IPS DF 4.7 (cell line): ENCODE results near the gene ROR1.
"Not testable (repeated sequence)": the region's sequence is repeated elsewhere in the genome, so short reads cannot be mapped to it uniquely, and the experiment has no call there.

Source experiments
- DNase-seq: peaks from one replicate; pipeline ENCODE4 v3.0.0-alpha.2; 2013; ENCODE audit warnings: low spot score; ENCODE audit errors: extremely low read depth

Gene ROR1

DNA sequence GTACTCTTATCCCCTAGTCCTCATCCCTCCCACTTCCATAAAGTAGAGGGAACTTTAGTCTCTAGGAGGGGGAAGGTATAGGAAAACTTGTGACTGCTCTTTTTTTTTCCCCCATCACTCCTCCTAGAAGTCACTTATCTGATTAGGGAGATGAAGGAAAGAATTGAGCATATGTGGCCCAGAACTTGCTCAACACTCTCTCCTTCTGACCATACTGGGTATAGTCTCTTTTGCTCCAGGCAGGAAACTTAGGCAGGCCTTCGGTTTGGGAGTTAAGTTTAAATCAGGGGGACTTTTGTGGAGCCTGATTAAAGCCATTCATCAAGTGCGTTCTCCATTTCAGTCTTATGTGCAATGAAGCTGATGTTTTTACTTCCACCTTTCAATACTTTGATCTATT is 435.4 kb downstream of the ROR1 start:
- DNase-seq: no peak

DNA sequence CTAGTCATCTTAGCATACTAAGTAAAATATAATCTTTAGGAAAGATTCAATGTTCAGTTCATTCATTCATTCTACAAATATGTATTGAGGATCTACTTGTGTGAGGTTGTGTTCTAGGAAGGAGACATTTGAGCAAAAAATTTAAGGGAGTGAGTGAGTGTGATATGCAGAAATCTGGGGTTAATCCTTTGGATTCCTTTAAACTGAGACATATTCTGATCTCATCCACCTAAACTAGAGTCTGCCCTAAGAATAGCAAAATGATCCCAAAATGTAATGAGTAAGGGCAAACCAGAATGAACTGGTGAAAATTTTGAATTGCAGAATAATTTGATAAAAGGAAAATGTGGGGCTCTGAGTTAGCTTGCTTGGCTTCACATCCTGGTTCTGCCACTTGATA is 438.2 kb downstream of the ROR1 start:
- no peak for DNase-seq

DNA sequence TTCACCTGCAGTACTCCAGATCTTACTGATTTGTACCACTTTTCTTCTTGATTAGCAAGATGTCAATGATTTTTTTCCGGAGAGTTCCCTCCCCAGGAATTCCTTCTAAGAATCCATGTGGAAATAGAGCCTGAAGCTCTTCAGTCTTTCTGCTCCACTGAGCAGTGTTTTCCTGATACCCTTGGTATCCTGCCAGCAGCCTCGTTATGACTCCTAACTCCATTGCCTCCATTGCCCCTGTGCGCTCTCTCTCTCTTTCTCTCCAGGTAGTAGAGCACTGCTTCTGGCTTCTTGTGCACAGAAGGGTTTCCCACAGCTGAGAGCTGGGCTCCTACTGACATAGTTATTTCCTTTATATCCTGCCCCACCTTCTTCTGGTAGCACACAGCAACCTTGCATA is 441.8 kb downstream of the ROR1 start:
- no peak for DNase-seq

GRCh38 chr1:64220241-64220640 is 446.4 kb downstream of the ROR1 start:
- no peak for DNase-seq

DNA sequence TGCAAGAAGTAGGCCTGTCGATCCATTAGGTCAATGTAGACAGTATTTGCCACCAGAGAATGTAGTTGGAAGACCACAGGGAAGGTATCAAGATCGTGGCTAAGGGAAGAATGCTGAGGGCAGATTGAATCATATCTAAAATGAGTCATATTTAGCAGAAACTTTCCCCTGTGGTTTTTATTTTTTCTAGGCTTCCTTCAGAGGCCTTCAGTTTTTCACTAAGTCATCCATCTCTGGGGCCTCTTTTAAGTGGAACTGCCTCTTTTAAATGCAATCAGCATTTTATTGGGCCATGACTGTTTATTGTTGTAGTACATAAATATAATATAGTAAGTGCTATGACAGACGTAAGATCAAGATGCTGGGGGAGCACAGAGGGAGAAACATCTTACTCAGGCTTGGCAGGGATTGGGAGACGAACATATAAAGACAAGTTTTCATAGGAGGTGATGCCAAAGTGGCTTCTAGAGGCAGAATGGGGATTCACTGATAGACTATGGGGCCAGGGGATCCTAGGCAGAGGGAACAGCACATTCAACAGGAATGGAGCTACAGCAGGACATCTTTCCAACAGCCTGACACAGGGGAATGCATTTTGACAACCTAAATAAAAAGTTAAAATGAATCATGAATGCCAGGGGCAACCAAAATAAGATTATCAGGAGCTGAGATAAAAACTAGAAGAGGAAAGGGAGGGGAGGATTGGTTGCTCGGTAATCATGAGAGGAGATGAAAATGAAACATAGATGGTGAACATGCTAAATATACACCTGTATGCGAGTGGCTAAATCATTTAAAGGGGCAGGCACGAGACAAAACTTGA is 449.7 kb downstream of the ROR1 start:
- DNase-seq: no peak

DNA sequence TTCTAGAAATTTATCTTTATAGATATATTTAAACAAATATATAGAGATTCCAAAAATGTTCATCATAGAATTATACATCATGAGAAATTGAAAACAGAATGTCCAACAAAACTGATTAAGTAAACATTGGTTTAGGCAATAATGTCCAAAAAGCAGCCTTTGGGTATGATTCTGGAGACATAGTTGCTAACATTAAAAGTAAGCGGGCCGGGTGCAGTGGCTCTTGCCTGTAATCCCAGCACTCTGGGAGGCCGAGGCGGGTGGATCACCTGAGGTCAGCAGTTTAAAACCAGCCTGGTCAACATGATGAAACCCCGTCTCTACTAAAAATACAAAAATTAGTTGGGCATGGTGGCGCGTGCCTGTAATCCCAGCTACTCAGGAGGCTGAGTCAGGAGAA is 450.4 kb downstream of the ROR1 start:
- not testable (repeated sequence) for DNase-seq

DNA sequence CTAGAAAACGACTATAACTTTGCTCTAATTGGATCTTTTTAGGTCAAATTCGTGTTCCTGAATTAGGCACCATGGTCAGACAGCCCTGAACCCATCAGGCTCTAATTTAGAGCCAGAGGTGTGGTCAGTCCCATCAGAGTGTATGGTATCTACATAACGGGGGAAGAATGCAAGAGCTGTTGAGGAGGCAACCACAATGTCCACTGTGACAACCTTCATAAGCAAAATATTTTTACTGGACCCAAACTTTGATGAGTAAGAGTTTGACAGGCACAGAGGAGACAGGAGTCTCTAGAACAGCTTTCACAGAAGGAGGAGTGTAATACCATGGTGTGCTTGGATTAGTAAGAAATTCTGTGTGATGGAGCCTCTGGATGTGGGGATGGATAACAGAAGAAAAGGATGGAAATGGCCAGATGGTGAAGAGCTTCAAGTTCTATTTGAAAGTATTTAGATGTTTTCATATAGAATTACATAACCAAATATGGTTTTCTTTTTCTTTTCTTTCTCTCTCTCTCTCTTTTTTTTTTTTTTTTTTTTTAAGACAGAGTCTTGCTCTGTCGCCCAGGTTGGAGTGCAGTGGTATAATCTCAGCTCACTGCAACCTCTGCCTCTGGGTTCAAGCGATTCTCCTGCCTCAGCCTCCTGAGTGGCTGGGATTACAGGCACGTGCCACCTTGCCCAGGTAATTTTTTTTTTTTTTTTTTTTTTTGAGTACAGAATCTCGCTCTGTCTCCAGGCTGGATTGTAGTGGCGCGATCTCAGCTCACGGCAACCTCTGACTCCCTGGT is 454.5 kb downstream of the ROR1 start:
- DNase-seq: no peak

- no peak for DNase-seq
Observed at GRCh38 chr1:64229307-64229706, 455.5 kb downstream of the ROR1 start.
